ENCODE results near the gene COL6A3. TPM values are rescaled to one million over a fixed set of nuclear protein-coding genes. Genes with fewer than 3 reads are reported as not detected.

The COL6A3 gene
- polyA plus RNA-seq, 1 of the 3 experiments (the other 2 are of a cell fraction) = 18.5 TPM

DNA sequence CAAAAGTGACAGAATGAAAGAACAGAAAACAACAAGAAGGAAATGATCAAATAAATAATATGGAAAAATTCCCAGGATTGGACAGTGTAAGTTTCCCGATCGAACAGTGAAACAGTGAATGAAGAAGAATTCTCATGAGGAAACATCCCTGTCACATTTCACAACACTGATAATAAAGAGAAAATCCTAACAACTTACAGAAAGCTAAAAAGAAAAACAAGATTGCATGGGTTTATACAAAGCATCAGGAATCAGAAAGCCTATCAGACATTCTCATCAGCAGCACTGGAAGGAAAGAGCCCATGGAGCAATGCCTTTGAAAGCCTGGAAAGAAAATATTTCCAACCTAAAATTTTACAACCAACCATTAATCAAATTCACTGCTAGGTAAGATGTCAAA is 9.9 kb upstream of the COL6A3 start:
- Histone ChIP-seq H3K36me3 (replicated peaks in 1 of 2; ENCODE audit: control insufficient read depth in 1 of 2, insufficient read depth in 2 of 2, low read length in 1 of 2) (no peaks in the 10 kb centered on the region), H3F3A (replicated peaks; ENCODE audit: insufficient read depth) (peaks cover 19% of the 10 kb centered on the region), H3K9ac (peak overlapping the region; percentile 34; the same call in 1 of the 2 replicates), H3K27ac (ENCODE audit: low read depth in 2 of 2, low read length in 1 of 2) (peak overlapping the region; percentile 31 to 82; a peak in 3 of 4 replicates), H4K20me1 (ENCODE audit: insufficient read depth) (no peaks in the 10 kb centered on the region), H3K9me2 (no peaks in the 10 kb centered on the region), H3K79me2 (ENCODE audit: insufficient read depth) (no peaks in the 10 kb centered on the region), H3K4me2 (no peak overlapping the region), H3K27me3 (ENCODE audit: insufficient read depth) (no peaks in the 10 kb centered on the region), H2AFZ (ENCODE audit: low read depth) (peak overlapping the region; percentile 75), H3K4me1 (ENCODE audit: control insufficient read depth in 1 of 2, insufficient read depth in 2 of 2, low read depth in 1 of 2, low read length in 1 of 2) (peaks cover 16 to 18% of the 10 kb centered on the region in 2 experiments; a peak in 2 of 4 replicates), H3K4me3 (ENCODE audit: low read depth in 2 of 2, low read length in 1 of 2) (no peak overlapping the region), H3K9me3 (no peaks in the 10 kb centered on the region)
- DNase-seq = no peak
- TF ChIP-seq CTCF (IDR thresholded peaks at IDR 0.05) = no peak
- no peak for TF ChIP-seq EZH2phosphoT487 (IDR thresholded peaks at IDR 0.05; ENCODE audit: borderline replicate concordance, low read depth)
- TF ChIP-seq NFIC (IDR thresholded peaks at IDR 0.05; ENCODE audit: borderline replicate concordance) = no peak
- TF ChIP-seq YY1 (IDR thresholded peaks at IDR 0.05; ENCODE audit: low read depth) = no peak
- no peak for TF ChIP-seq FOSL2 (IDR thresholded peaks at IDR 0.05; ENCODE audit: borderline replicate concordance, low read depth)
- no peak for TF ChIP-seq MAX (IDR thresholded peaks at IDR 0.05; ENCODE audit: low read depth)
- no peak for TF ChIP-seq SIN3A (IDR thresholded peaks at IDR 0.05; ENCODE audit: borderline replicate concordance, low read depth, low read length)
- TF ChIP-seq TEAD4 (IDR thresholded peaks at IDR 0.05; ENCODE audit: borderline replicate concordance, insufficient read depth) = no peak
- no peak for TF ChIP-seq PBX3 (IDR thresholded peaks at IDR 0.05)
- TF ChIP-seq, protein P1, sequence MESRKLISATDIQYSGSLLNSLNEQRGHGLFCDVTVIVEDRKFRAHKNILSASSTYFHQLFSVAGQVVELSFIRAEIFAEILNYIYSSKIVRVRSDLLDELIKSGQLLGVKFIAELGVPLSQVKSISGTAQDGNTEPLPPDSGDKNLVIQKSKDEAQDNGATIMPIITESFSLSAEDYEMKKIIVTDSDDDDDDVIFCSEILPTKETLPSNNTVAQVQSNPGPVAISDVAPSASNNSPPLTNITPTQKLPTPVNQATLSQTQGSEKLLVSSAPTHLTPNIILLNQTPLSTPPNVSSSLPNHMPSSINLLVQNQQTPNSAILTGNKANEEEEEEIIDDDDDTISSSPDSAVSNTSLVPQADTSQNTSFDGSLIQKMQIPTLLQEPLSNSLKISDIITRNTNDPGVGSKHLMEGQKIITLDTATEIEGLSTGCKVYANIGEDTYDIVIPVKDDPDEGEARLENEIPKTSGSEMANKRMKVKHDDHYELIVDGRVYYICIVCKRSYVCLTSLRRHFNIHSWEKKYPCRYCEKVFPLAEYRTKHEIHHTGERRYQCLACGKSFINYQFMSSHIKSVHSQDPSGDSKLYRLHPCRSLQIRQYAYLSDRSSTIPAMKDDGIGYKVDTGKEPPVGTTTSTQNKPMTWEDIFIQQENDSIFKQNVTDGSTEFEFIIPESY (IDR thresholded peaks at IDR 0.05; ENCODE audit: borderline replicate concordance, low read depth) = no peak
- no peak for TF ChIP-seq TCF12 (IDR thresholded peaks at IDR 0.05)
- no peak for TF ChIP-seq GATA2 (CRISPR knock-in tag; IDR thresholded peaks at IDR 0.05)
- TF ChIP-seq POLR2AphosphoS5 (IDR thresholded peaks at IDR 0.05; ENCODE audit: low read depth, low read length) = no peak
- no peak for TF ChIP-seq SMC3 (IDR thresholded peaks at IDR 0.05; ENCODE audit: low read depth, low read length)
- CTCF ChIA-PET = interaction anchor here (4.6 kb wide), 1 partner anchor 13 kb away, joined by 57 read pairs; no protein-coding TSS in a partner anchor
- POLR2A ChIA-PET = no interaction called here
- 93% methylated on average over 2 of the region's 2 CpGs for WGBS (ENCODE audit: low lambda C conversion rate)

Measured in SK-N-SH (cell line).